Colonic mucosa (tissue), 4 donors: ENCODE data around the gene SUN1. TPM values are rescaled to one million over a fixed set of nuclear protein-coding genes. Genes with fewer than 3 reads are reported as not detected.

ENCODE experiments used
- DNase-seq: peaks from one replicate; pipeline ENCODE4 v3.0.0-alpha.2; 2020
- H3K27ac ChIP-seq: fragments of 200-600 bp; one replicate; pipeline ENCODE4 v1.8.0; 2021
- H3K27me3 ChIP-seq: fragments of 200-600 bp; one replicate; pipeline ENCODE4 v1.8.0; 2021
- H3K36me3 ChIP-seq: fragments of 200-600 bp; one replicate; pipeline ENCODE4 v1.8.0; 2021
- H3K4me1 ChIP-seq: fragments of 200-600 bp; one replicate; pipeline ENCODE4 v1.8.0; 2021; ENCODE audit warnings: mild to moderate bottlenecking
- H3K4me3 ChIP-seq: fragments of 200-600 bp; one replicate; pipeline ENCODE4 v1.8.0; 2021
- H3K9ac ChIP-seq, 2 donors: one replicate each; pipeline ENCODE4 v1.7.0; 2013; ENCODE audit warnings: control low read depth in 2 of 2, low read depth in 2 of 2, low read length in 2 of 2
- H3K9me3 ChIP-seq: fragments of 200-600 bp; one replicate; pipeline ENCODE4 v1.8.0; 2021
- CTCF ChIP-seq: fragments of 200-600 bp; IDR thresholded peaks from one replicate; pipeline ENCODE4 v1.8.0; 2022; ENCODE audit warnings: antibody characterized with exemption, mild to moderate bottlenecking
- intact Hi-C: fragments of 100-400 bp; cut with DNase I; formaldehyde crosslinking; loops from one replicate; pipeline ENCODE4 v1.14.1; 2022
- total RNA-seq, 2 donors: library from RNA; stranded (reverse); fragmentation: NEBNext Ultra II Directional in 1 of 2; extraction: Animal tissue kit (Norgen Biotek cat#: 25700) in 1 of 2; gene quantifications; one replicate each; pipeline ENCODE4 v1.2.1, GENCODE V29; 2021
- donor health status: healthy.
- donor health status: DM: no; HTN: no; CAD: no.
- donor health status: DM: no; HTN: no; CAD: no.

Gene SUN1
- total RNA-seq, 2 donors from 2014 or later: 122 to 158 TPM

GRCh38 chr7:861222-861621 is 28.9 kb downstream of the SUN1 start:
- Histone ChIP-seq H3K9ac (no peak overlapping the region), H3K4me1 (no peaks in the 10 kb centered on the region), H3K36me3 (peaks cover 10% of the 10 kb centered on the region), H3K4me3 (no peak overlapping the region), H3K27me3 (no peaks in the 10 kb centered on the region), H3K9me3 (no peaks in the 10 kb centered on the region), H3K27ac (no peak overlapping the region)
- peak; percentile 75 for DNase-seq
- intact Hi-C loops: no loop called here
- no peak for TF ChIP-seq CTCF

GRCh38 chr7:862157-862556 is 29.9 kb downstream of the SUN1 start:
- no peak for TF ChIP-seq CTCF
- intact Hi-C loops: no loop called here
- Histone ChIP-seq H3K4me1 (no peaks in the 10 kb centered on the region), H3K27ac (no peak overlapping the region), H3K27me3 (no peaks in the 10 kb centered on the region), H3K4me3 (no peak overlapping the region), H3K9ac (no peak overlapping the region), H3K36me3 (peaks cover 10% of the 10 kb centered on the region), H3K9me3 (no peaks in the 10 kb centered on the region)
- no peak for DNase-seq

- intact Hi-C loops: no loop called here
- Histone ChIP-seq H3K4me3 (no peak overlapping the region), H3K4me1 (peaks cover 3% of the 10 kb centered on the region), H3K27me3 (no peaks in the 10 kb centered on the region), H3K36me3 (peaks cover 10% of the 10 kb centered on the region), H3K9ac (no peak overlapping the region), H3K9me3 (no peaks in the 10 kb centered on the region), H3K27ac (no peak overlapping the region)
- TF ChIP-seq CTCF: no peak
- no peak for DNase-seq
Measured at GRCh38 chr7:863106-863505, 30.8 kb downstream of the SUN1 start.

GRCh38 chr7:865921-866320 is 33.6 kb downstream of the SUN1 start:
- H3K4me1 ChIP-seq: peaks cover 4% of the 10 kb centered on the region
- H3K9me3 ChIP-seq: no peaks in the 10 kb centered on the region
- TF ChIP-seq CTCF: no peak
- no peak overlapping the region for H3K4me3 ChIP-seq
- H3K9ac ChIP-seq: no peak overlapping the region
- H3K36me3 ChIP-seq: peaks cover 6% of the 10 kb centered on the region
- H3K27me3 ChIP-seq: no peaks in the 10 kb centered on the region
- H3K27ac ChIP-seq: no peak overlapping the region
- intact Hi-C loops: no loop called here
- no peak for DNase-seq

GRCh38 chr7:867001-867405 is 34.7 kb downstream of the SUN1 start:
- peak; percentile 48 for DNase-seq
- H3K9me3 ChIP-seq: no peaks in the 10 kb centered on the region
- H3K4me1 ChIP-seq: peaks cover 4% of the 10 kb centered on the region
- peak overlapping the region; percentile 8 to 59 for H3K9ac ChIP-seq
- peak overlapping the region; percentile 80 for H3K27ac ChIP-seq
- H3K4me3 ChIP-seq: no peak overlapping the region
- intact Hi-C loops: no loop called here
- TF ChIP-seq CTCF: no peak
- H3K27me3 ChIP-seq: no peaks in the 10 kb centered on the region
- peaks cover 3% of the 10 kb centered on the region for H3K36me3 ChIP-seq
